Left colon (tissue), 2 donors: ENCODE results near the gene PRTFDC1. TPM values are rescaled to one million over a fixed set of nuclear protein-coding genes. Genes with fewer than 3 reads are reported as not detected.
"Not testable (repeated sequence)": the region's sequence is repeated elsewhere in the genome, so short reads cannot be mapped to it uniquely, and the experiment has no call there.

Source experiments
- ATAC-seq: fragments of 200-7000 bp; cut with Tn5 transposase; one replicate; pipeline ENCODE4 v1.9.1; 2020; ENCODE audit warnings: mild to moderate bottlenecking, moderate library complexity
- DNase-seq, 2 donors: peaks; one replicate each; pipeline ENCODE4 v3.0.0-alpha.2; 2020
- intact Hi-C, 2 donors: fragments of 100-400 bp; cut with DNase I in 1 of 2; cut with micrococcal nuclease in 1 of 2; formaldehyde crosslinking; loops; one replicate each; pipeline versions ENCODE4 v1.11.2 to v1.14.0; 2022; cut with DNase I, micrococcal nuclease
- total RNA-seq, 2 donors: library from RNA; stranded (reverse); fragmentation: NEBNext Ultra II Directional; extraction: Animal tissue kit (Norgen Biotek cat#: 25700); gene quantifications; one replicate each; pipeline ENCODE4 v1.2.1, GENCODE V29; 2021
- donor health status: DM: no; HTN: no; CAD: no.
- donor health status: DM: yes; HTN: yes; CAD: no.

The PRTFDC1 gene
- total RNA-seq, 2 donors from 2014 or later: 6.2 to 6.6 TPM

DNA sequence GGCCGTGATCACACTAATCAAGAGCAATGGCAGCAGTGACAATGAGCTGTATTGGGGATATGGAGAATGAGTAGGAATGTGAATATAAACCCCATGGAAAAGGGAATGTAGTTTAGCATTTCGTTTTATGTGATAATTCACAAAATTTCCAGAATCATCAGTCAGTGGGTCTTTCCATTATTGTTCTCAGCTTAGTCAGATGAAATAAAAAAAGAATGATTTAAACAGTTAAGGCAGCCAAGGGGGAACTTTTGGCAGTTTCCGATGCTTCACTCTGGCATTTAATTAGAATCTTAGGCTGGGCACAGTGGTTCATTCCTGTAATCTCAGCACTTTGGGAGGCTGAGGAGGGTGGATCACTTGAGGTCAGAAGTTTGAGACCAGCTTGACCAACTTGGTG lies 86.6 kb downstream of the PRTFDC1 start:
- ATAC-seq: no peak
- DNase-seq: no peak
- intact Hi-C loops: no loop called here

DNA sequence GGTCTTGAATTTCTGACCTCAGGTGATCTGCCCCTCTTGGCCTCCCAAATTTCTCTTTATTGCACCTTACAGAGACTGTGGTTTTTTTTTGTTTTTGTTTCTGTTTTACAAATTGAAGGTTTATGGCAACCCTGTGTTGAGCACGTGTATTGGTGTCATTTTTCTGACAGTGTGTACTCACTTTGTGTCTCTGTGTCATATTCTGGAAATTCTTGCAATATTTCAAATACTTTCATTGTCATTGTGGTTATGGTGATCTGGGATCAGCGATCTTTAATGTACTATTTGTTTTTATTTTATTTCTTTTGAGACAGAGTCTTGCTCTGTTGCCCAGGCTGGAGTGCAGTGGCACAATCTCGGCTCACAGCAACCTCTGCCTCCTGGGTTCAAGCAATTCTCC lies 89.8 kb downstream of the PRTFDC1 start:
- intact Hi-C loops: no loop called here

DNA sequence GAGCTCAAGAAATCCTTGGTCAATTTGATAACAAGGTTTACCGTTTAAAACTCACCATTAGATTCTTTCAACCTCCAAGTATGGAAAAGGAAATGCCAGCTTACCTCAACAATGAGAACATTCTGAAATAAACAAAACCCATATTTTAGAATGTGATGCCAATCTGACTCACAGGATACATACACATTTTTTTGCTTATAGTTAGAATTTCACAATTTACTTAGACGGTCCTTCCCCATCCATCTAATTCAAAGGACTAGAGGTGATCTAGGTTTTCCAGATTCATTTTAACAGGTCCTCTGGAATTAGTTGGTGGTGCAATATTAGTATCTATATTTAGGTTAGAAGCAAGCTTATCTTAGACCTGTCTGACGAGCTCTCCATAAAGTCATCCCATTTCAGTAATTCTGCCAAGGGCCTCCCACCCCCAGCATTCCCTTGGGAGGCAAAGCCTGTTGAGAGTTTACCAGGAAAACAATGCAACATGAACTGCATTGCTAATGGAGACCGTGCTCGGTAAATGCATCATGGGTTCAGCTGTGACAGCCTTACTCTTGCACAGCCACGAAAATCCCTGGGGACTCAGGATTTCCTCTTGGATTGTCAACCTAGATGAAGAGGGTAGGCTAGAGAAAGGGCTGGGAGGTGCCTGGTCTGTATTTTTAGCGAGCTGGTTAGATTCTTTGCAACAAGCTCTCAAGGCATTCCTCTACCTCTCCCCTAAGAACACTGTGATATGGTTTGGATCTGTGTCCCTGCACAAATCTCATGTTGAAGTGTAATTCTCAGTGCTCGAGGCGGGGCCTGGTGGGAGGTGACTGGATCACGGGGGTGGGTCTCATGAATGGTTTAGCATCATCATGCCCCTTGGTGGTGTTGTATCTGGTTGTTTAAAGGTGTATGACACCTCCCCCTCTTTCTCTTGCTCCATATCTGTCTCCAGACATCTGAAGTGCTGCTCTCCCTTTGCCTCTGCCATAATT lies 93.8 kb downstream of the PRTFDC1 start:
- intact Hi-C loops: no loop called here
- DNase-seq (no peak), ATAC-seq (no peak)

More for the DNA sequence above, 89.8 kb downstream of the PRTFDC1 start:
- DNase-seq (no peak), ATAC-seq (no peak)

DNA sequence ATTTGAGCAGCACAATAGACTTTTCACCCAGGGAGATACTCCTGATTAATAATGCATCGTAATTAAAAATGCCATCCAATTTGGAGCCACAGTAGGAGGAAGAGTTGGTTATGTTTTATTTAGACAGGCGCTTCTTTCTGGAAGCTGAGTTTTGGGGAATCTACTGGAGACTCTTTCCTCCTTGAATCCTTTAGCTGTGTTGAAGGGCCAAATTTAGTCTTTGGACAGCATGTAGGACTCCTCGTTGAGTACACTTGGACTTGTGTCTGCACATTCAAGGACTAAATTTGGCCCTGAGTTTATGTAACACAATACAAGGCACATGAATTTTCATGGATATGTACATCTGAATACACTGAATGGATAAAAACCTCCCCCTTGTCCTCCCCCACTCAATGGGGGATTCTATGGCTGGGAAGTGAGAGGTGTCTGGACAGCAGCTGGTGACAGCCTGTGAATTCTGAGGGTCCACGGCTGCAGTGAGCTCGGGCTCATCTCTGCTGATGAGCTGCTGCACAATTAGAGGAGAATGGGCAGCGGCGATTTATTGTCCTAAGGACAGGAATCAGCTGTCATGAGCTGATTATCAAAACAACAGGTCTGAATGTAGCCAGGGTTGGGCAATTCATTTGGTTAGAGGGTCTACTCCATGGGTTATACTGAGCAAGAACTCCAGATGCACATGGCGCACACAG lies 95.2 kb downstream of the PRTFDC1 start:
- no peak for DNase-seq
- intact Hi-C loops: no loop called here
- no peak for ATAC-seq

DNA sequence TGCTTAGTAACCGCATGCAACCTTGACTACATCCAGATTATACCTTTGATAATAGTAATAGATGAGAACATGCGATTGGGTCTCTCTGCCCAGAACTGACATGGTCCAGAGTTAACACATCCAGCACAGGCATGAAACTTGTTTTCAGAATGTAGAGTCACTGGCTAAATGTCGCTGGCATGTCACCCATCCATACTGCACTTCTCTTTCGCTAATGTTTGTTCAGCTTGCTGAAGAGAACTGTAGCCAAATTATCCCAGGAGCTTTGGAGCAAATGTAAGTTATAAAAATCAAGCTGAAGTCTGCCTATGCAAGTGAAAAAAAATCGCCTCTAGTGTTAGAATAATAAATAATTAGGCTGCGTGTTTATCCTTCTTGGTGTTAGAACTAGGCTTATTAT lies 98.2 kb downstream of the PRTFDC1 start:
- DNase-seq (no peak), ATAC-seq (no peak)
- intact Hi-C loops: no loop called here

DNA sequence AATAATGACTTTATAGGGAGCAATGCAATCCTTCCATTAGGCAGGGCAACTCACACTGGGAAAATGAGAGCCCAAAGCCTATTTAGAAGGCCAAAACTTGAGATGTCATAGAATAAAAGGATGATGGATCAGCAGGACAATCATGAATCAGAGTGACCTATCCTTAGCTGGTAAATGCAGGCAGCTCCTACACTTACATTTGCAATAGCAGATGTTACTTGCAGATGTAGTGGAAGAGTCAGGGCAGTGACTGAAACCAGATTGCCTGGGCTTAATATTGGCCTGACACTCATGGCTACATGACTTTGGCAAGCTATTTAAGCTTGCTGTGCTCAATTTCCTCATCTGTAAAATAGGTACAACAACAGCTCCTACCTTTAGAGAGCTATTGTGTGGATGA lies 98.7 kb downstream of the PRTFDC1 start:
- ATAC-seq (no peak), DNase-seq (no peak)
- intact Hi-C loops: no loop called here

DNA sequence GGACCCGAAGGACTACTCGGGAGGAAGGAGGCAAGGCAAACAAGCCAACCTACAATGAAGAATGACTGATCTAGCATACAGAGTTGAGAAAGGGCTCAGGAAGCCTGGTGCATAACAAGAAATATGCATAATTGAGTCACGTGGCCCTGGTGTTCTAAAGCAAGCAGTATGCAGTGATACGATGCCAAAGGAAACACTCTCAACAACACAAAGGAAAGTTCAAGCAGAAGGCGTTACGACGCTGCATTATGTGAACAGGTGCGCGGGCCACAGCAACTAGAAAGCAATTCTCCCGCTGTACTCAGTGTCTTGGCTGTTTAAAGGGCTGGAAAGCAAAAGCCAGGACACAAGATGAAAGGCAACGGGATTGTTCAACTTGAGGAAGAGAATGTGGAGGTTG lies 100.8 kb downstream of the PRTFDC1 start:
- intact Hi-C loops: no loop called here
- DNase-seq: peak; percentile 44 to 45
- peak; percentile 82 for ATAC-seq

DNA sequence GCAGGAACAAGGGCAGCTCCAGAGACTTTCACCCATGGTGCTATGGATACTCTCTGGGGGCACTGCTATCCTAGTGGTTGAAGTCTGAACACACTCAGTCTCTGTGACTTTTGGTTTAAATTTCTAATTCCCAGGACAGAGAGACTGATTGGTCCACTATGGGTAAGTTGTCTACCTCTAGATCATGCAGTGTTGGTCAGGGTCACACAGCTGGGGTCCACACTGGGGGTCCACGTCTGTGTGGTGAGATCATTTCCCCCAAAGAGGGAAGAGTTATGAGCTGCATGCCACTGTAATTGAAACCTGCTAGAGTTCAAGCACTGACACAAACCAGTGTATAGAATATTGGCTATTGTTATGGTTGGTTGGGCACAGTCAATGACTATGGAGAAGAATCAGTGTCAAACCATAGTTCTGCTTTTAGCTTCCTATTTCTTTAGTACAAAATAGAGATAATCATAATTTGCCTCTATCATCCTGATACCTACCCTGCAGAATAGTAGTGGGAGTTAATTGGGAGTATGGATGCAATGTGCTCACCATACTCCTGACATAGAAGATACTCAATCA lies 101.6 kb downstream of the PRTFDC1 start:
- DNase-seq (no peak), ATAC-seq (no peak)
- intact Hi-C loops: no loop called here

DNA sequence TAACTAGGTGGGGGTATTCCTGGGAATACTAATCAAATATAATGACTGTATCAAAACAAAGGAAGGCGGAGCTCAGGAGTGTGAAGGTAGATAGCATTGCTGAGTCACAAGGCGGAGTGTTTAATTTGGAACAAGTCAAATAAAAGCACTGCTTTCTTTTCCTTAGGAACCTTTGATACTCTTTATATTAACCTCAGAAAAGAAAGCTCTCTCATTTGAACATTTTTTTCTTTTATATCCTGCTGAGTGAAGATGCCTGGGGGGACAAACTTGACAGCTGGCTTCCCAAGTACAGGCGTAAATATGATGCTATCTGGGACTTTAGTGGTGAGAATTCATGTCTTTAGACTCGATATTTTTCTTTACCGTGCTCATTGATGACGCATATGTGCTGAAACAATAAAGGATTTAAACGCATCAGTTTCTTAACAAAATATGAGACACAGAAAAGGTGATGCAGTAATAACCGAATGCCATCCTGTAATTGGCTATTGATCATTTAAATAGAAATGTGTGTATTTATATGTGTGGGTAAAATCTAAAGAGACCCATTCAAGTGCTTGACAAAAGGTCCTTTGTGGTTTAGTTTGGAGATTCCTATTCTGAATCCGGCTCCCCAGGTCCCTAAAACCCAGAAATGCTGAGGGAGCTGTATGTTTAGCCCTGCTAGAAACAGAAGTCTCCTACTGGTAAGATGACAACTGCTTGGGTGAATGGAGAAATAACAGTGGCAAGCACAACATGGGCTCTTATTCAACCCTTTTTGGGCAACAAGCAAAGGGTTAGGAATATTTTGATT lies 102.7 kb downstream of the PRTFDC1 start:
- ATAC-seq: peak; percentile 86
- intact Hi-C loops: no loop called here

DNA sequence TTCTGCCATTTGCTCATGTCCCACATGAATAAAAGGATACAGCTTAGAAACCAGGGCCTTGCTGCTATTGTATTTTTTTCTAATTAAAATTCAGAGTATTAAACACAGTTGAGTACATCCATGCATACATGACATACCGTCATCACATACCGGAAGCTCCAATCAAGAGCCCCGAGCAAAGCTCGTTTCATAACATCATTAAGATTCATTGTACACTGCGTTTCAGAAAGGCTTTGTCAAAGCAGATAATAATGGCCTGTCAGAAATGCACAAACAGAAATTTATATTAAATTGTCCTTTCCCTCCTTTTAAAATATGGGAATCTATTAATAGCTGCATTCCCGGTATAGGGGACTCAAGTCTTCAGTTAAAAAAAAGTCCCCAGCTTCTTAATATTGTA lies 103.4 kb downstream of the PRTFDC1 start:
- DNase-seq (no peak), ATAC-seq (peak; percentile 60)

More for the DNA sequence above, 102.7 kb downstream of the PRTFDC1 start:
- no peak for DNase-seq

DNA sequence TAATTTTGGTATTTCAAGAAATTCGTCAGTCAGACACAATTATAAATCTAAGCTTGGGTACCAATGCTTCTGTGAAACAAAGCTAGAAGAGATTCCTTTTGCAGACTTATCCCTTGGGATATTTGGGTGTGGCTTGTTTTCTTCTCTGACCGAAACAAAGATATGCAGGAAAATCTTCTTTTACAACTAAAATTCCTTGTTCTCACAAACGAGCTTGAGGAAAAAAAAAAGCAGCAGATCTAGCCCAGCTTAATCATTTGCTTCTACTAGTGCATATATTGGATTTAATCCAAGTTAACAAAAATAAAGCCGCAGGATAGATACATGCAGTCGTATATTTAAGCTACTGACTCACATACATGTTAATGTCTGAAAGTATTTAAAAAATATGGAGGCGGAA lies 104.2 kb downstream of the PRTFDC1 start:
- ATAC-seq: no peak
- intact Hi-C loops: no loop called here
- no peak for DNase-seq

More for the DNA sequence above, 103.4 kb downstream of the PRTFDC1 start:
- intact Hi-C loops: no loop called here

DNA sequence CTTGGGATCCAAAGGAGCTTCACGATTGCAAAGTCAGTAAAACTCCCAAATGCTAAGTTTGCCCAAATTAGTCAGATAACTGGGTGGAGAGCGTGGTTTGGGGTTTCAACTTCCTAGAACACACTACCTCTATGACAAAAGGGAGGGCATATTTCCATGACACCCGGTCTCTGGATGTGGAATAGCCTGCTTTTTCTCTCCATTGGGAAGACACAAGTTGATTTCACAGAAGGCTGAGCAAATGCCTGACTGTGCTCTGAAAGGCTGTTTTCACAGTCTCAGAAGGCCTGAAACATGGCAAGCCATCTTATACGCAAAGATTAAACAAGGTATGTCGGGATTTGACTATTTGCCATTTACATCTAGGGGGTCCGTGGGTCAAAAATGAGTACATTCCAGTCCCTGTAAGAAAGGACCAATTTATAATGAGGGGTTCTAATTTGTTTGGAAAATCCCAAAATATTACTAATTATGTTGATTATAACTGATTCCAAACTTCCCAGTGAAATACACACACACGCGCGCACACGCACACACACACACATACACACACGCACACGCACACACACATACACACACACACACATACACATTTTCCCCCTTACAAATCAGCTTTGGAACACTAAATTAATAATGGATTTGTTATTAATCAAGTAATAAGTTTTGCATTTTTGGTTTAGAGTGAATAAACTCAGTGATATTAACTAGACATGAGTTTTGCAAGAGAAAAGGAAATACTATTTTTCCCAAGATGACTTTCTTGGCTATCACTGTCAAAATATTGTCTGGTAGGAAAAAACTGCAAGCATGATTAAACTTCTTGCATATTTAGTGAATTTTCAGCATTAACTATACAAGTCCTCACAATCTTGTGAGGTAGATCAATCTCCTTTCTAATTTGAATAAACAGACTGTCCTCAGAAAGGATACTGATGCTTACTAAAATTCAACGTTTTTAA lies 105.0 kb downstream of the PRTFDC1 start:
- intact Hi-C loops: no loop called here
- DNase-seq: no peak
- no peak for ATAC-seq

DNA sequence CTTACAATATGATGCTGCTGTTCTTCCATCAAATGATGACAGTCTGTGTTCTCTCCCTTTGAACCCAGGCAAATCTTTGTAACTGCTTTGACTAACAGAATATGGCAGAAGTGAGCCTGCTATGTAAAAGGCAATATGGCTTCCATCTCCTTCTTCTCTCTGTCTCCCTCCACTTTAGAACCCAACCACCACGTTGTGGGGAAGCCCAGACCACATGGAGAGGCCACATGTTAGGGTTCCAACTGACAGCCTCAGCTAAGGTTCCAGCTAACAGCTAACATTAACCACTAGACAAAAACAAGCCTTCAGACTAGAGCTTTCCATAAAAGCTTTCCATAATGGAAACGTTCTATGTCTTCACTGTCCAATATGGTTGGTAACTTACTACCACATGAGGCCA lies 107.7 kb downstream of the PRTFDC1 start:
- no peak for DNase-seq
- ATAC-seq: no peak
- intact Hi-C loops: no loop called here

DNA sequence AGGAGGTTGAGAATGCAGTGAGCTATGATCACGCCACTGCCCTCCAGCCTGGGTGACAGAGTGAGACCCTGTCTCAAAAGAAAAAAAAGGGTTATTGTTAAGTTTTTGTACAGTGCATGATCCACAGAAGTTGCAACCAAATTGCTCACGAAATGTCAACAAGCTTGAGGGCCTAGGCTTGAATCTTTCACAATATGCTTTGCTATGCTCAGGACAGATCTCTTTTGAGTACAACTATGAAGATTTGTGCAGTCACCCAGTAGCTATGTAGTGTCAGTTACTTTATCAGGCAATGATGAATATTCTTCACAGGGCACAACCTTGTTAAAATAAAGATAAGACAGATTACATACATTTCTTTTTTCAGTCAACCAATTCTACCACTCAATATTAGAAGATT lies 109.2 kb downstream of the PRTFDC1 start:
- intact Hi-C loops: no loop called here
- no peak for DNase-seq
- ATAC-seq: no peak

DNA sequence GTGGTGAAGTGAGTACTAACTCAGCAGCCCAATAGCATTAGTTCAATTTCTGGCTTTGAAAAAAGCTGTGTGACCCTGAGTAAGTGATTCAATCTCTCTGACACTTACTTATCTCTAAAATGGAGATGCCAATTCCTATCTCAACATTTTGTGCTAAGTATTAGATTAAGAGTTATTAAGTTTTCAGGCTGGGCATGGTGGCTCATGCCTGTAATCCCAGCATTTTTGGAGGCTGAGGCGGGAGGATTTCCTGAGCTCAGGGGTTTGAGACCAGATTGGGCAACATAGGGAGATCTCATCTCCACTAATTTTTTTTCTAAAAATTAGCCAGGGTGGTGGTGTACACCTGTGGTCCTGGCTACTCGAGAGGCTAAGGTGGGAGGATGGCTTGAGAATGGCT lies 109.5 kb downstream of the PRTFDC1 start:
- intact Hi-C loops: no loop called here
- no peak for DNase-seq

DNA sequence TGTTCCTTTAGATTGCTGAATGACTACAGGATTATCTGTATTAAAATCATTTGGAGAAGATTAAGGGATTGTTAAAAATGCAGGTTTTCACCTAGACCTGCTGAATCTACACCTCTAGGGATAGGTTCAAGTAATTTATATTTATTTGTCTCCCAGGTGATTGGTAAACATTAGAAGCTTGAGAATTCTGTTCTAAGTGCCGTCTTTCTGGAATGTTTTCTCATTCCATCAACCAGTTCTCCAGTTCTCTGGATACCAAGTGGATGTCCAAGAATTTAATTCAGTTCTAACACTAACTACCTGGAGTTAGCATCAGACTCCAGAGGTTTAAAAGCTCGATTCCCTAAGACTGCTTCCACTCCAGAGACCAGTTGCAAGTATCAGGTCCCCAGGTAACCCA lies 110.9 kb downstream of the PRTFDC1 start:
- ATAC-seq (no peak), DNase-seq (no peak)
- intact Hi-C loops: no loop called here

More for the DNA sequence above, 109.5 kb downstream of the PRTFDC1 start:
- no peak for ATAC-seq

DNA sequence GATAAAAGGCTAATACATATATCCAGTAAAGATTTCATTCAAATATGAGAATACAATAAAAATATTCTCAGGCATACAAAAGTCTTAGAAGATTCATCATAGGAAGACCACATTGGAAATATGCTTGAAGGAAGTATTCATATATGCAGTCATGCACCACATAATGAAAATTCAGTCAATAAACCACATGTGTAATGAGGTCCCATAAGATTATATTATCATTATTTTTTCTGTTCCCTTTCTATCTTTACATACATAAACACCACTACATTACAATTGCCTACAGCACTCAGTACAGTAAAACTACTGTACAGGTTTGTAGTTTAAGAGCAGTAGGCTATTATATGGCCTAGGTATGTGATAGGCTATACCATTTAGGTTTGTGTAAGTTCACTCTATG lies 111.6 kb downstream of the PRTFDC1 start:
- DNase-seq (no peak), ATAC-seq (no peak)
- intact Hi-C loops: no loop called here

DNA sequence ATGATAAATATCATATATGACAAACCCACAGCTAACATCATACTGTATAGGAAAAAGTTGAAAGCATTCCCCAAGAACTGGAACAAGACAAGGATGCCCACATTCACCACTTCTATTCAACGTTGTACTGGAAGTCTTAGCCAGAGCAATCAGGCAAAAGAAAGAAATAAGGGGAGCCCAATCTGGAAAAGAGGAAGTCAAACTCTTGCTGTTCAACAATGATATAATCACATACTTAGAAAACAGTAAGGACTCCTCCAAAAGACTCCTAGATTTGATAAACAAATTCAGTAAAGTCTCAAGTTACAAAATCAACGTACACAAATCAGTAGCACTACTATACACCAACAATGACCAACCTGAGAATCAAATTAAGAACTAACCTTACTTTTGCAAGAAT lies 114.6 kb downstream of the PRTFDC1 start:
- ATAC-seq, intact Hi-C loops, DNase-seq: not testable (repeated sequence)
